Measurements from ENCODE around the gene TULP4.
"Not testable (repeated sequence)": the region's sequence is repeated elsewhere in the genome, so short reads cannot be mapped to it uniquely, and the experiment has no call there.

Gene TULP4

GRCh38 chr6:158293122-158293521, 19.1 kb upstream of the TULP4 start:
- no peak for DNase-seq

- DNase-seq: not testable (repeated sequence)
These were observed 16.1 kb upstream of the TULP4 start for GRCh38 chr6:158295976-158296853.

- not testable (repeated sequence) for DNase-seq
These were observed 15.4 kb upstream of the TULP4 start for GRCh38 chr6:158296854-158297324.

- DNase-seq: not testable (repeated sequence)
These were observed 14.6 kb upstream of the TULP4 start for GRCh38 chr6:158297657-158298056.

DNA sequence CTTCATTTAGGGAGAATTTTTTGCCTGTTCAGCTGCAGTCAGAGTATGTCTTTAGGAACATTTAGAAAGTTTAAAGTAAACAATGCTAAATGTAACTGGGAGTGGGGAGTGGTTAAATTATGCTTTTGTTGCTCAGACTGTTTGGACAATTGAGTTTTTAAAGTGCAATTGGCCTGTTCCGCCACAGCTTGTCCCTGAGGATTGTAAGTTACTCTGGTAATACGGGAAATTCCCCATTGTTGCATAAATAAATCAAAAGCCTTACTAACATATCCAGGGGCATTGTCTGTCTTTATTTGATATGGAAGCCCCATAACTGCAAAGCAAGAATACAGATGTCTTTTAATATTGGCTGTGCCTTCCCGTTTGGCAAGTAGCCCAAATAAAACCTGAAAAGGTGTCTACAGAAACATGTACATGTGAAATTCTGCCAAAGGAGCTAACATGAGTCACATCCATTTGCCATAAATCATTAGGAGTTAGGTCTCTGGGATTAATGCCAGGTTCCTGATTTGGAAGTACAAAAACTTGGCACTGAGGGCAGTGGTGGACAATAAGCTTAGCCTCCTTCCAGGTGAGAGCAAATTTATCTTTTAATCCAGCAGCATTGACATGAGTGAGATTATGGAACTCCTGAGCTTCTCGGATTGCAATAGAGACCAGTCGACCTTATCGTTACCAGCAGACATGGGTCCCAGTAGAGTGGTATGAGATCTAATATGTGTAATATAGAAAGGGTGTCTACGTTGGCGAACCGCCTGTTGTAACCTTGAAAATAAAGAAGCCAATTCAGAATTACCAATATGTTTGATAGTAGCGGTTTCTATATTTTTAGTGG, 11.7 kb upstream of the TULP4 start:
- not testable (repeated sequence) for DNase-seq

- not testable (repeated sequence) for DNase-seq
These were observed 10.7 kb upstream of the TULP4 start for GRCh38 chr6:158301561-158301960.

DNA sequence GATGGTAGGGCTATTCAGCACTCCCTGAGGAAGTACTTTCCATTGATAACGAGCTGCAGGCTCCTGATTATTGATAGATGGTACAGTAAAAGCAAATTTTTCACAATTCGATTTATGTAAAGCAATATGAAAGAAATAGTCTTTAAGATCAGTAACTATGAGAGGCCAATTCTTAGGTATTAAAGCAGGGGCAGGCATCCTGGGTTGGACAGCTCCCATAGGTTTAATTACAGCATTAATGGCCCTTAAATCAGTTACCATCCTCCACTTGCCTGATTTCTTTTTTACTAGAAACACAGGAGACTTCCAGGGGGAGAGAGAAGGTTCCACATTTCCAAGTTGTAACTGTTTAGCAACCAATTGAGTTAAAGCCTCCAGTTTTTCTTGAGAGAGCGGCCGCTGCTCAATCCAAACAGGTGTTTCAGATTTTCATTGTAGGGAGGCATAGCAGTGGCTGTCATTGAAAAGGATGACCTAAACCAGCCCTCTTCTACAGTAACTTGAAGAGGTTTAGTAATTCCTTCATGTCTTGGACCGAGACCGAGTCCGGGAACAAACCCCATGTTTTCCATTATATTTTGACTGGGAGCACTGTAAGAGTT, 10.0 kb upstream of the TULP4 start:
- DNase-seq: not testable (repeated sequence)

DNA sequence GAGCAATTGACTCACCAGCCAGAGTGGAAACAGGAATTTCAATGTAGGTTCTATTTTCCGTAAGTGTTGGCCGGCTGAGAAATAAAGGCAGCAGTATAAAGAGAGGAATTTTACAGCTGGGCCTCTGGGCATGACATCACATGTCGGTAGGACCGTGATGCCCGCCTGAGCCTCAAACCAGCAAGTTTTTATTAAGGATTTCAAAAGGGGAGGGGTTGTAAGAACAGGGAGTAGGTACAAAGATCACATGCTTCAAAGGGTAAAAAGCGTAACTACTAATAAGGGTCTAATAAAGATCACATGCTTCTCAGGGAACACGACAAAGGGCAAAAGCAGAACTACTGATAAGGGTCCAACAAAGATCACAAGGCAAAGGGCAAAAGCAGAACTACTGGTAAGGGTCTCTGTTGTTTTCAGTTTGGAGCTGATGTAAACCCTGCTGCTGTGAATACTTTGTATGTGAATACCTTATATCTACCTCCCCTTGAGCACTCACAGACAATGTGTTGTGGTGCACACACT, 9.0 kb upstream of the TULP4 start:
- no peak for DNase-seq

DNA sequence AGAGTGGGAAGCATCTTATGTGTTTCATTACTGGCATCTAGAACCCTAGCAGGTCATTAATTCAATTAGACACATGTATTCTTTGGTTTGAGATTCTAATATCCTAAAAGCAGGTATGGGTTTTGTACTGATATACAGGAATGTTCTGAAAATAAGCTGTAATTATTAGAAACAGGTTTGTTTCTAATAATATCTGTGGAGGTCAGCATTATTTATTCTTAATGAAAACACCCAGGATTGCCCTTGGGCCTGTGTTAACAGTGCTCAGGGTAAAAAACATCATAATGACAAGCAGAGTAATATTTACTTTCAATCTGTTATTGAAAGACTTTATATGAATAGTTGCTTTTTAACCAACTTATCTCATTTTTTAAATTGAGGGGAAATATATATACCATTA, 8.0 kb upstream of the TULP4 start:
- DNase-seq: no peak

DNA sequence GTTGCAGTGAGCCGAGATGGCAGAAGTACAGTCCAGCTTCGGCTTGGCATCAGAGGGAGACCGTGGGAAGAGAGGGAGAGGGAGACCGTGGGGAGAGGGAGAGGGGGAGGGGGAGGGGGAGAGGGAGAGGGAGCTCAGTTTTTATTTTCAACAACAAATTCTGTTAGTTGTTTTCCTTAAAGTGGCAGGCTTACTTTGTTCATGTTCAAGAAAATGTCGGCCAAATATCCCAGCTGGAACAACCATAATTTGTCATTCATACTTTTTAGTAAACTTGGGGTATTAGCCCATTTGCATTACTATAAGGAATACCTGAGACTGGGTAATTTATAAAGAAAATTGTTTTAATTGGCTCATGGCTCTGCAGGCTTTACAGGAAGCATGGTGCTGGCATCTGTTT, 2.5 kb upstream of the TULP4 start:
- no peak for DNase-seq

DNA sequence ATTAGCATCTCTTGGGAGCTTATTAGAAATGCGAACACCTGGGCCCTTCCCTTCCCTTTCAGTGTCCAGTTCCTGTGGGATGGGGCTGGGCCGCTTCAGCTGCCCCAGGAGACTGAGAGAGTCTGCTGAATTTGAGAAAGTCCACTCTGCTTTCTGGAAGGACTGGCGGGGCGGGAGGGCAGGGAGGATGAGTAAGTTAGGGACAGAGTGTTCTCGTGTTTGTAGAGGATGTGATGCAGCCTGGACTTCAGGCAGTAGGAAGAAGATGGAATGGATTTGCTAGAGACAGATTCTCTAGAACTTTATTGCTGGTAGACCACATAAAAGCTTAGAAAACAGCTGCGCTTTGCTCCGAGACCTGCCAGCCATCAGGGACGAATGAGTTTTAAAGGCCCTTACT, 1.1 kb upstream of the TULP4 start:
- DNase-seq: no peak

DNA sequence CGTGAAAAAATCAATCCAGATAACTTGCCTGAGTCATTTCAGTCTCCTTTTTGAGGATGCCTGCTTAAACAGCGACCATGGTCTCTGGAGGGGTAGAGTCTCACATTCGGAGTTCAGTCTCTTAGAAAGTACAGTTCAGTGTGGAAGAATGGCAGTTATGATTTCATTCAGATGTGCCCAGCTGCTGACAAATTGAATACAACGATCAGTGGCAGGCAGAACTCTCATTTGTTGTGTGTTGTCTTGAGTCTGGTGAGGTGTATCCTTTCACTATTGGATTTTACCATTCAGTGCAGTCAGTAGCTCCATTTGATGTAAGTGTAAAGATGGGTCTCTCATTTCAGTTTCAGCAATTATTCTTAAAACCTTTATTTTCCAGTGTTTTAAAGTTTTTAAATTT, 639 bp upstream of the TULP4 start:
- no peak for DNase-seq

GRCh38 chr6:158312672-158313397, 570 bp downstream of the TULP4 start:
- DNase-seq: peak in 14 of 51 donors; percentile 1 to 44 (median 19)

DNA sequence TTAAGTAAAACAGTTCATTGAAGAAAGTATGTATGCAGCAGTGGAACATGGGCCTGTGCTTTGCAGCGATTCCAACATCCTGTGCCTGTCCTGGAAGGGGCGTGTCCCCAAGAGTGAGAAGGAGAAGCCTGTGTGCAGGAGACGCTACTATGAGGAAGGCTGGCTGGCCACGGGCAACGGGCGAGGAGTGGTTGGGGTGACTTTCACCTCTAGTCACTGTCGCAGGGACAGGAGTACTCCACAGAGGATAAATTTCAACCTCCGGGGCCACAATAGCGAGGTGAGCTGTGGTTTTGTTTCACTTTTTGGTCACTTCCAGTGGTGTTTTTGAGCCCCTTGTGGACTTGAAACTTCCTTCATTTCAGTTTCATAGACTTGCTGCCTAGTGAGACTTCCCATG, 1.7 kb downstream of the TULP4 start:
- no peak for DNase-seq

GRCh38 chr6:158314737-158315136, 2.5 kb downstream of the TULP4 start:
- no peak for DNase-seq

DNA sequence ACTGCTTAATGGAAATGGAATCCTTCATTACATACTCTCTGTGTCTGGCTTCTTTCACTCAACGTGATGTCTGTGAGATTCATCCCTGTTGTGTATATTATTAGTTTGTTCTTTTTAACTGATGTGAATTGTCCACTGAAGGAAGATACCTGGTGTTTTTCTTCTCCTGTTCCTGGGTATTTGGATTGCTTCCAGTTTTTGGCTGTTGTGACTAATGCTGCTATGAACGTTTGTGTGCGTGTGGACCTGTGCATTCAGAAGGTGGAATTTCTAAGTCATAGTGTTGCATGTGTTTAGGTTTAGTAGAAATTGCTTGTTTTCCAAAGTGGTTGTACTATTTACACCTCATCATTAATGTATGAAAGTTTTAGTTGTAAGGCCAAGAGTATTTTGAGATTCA, 3.8 kb downstream of the TULP4 start:
- no peak for DNase-seq

- DNase-seq: no peak
These were observed 9.7 kb downstream of the TULP4 start for GRCh38 chr6:158321960-158322359.

- DNase-seq: no peak
These were observed 10.1 kb downstream of the TULP4 start for GRCh38 chr6:158322400-158322723.

- DNase-seq: peak in 1 of 51 donors; percentile 38
These were observed 10.7 kb downstream of the TULP4 start for GRCh38 chr6:158322724-158323560.

- no peak for DNase-seq
These were observed 11.3 kb downstream of the TULP4 start for GRCh38 chr6:158323561-158323958.
